Effector memory CD8-positive, alpha-beta T cell (primary cell): Measurements from ENCODE around the gene B4GALNT1.

Source experiments
- ATAC-seq: fragments of 150-1000 bp; cut with Tn5 transposase; replicated peaks from 2 replicates; pipeline ENCODE4 v1.10.0; 2021; ENCODE audit warnings: mild to moderate bottlenecking, moderate library complexity
- DNase-seq, 3 experiments: peaks; one replicate each; pipeline ENCODE4 v3.0.0; 2021
- H3K27ac Mint-ChIP-seq, 2 donors: one replicate each; pipeline ENCODE4 v1.8.0; 2022; ENCODE audit warnings: mild to moderate bottlenecking in 2 of 2, mixed read lengths in 2 of 2, moderate library complexity in 2 of 2
- H3K27me3 Mint-ChIP-seq, 2 donors: one replicate each; pipeline ENCODE4 v1.8.0; 2022; ENCODE audit warnings: mixed read lengths in 2 of 2
- H3K36me3 Mint-ChIP-seq: one replicate; pipeline ENCODE4 v1.8.0; 2022; ENCODE audit warnings: mild to moderate bottlenecking, moderate library complexity, mixed read lengths; ENCODE audit not compliant: insufficient read depth
- H3K4me1 Mint-ChIP-seq, 2 donors: one replicate each; pipeline ENCODE4 v1.8.0; 2022; ENCODE audit warnings: low read depth in 2 of 2, mixed read lengths in 2 of 2
- H3K4me3 Mint-ChIP-seq, 2 donors: one replicate each; pipeline ENCODE4 v1.8.0; 2022; ENCODE audit warnings: mild to moderate bottlenecking in 2 of 2, mixed read lengths in 2 of 2, moderate library complexity in 2 of 2
- H3K9me3 Mint-ChIP-seq, 2 donors: one replicate each; pipeline ENCODE4 v1.8.0; 2022; ENCODE audit warnings: mixed read lengths in 2 of 2

B4GALNT1 gene

DNA sequence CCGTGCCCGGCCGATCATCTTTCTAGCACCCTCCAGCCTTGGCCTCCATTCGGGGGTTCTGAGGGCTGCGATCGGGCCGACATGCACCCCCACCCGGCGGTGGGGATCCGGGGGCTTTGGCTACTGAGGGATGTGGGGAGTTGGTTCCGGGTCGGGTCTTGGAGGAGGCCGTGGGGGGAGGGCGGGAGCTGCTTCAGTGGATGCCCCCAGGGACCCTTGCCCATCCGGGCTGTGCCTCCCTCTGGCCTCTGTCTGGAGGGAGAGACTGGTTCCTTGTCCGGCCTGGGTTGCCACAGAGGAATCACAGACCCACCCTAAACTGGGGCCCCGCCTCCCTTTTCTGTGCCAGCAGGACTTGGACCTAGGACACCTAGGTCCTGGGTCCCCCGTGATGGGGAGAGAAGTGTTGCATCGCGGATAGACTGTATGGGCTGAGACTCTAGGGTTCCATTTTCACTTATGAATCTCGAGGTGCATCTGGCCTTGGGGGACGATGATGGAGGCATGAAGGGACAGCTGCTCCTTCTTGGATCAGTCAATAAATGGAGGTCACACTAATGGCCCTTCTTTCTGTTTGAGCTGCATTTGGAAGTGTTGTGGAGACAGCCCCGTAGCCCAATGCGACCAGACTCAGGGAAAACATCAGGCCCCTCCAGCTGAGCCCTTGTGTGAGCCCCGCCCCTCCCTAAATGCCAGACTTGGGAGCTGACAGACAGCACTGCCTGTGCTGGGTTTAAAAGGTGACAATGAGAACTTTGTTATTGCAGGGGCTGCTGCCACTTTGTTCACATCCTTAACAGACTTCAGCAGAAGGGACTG, 27.8 kb downstream of the B4GALNT1 start:
- Mint-ChIP-seq H3K4me1 (peaks cover 21 to 29% of the 10 kb centered on the region in 2 donors), H3K27ac (peak overlapping the region; percentile 80 to 89), H3K36me3 (peaks cover 15% of the 10 kb centered on the region), H3K9me3 (no peaks in the 10 kb centered on the region), H3K4me3 (peak overlapping the region; percentile 81 to 82), H3K27me3 (peaks cover 0 to 1% of the 10 kb centered on the region in 2 donors)
- DNase-seq, result no peak
- peak; percentile 55 for ATAC-seq

DNA sequence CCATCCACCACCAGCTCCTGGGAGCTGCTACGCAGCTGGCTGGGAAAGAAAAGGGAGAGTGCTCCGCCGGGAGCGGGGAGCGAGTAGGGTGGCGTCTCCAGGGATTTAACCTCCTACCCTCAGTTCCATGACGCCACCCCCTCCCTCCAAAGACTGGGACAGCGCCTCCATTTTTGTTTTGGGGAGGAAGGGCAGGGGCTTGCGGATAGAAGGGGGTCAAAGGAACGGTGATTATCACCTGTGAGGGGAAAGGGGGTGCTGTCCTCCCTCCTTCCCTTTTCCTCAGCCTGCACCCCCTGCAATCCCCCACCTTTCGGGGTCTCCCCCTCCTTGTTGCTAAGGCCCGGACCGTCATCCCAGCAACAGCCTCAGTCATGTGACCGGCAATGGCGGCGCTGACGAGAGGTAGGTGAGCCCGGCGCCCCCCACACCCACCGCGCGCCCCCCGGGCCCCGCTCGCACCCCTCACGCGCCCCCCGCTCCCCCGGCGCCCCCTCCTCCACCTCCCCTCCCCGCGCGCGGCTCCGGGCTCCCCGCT, 28.5 kb downstream of the B4GALNT1 start, which contains the start of gene DTX3:
TSS of gene DTX3 (plus strand) at position 371 of the 538 bp plus-strand sequence. CDS start 1,694 bp downstream, outside the sequence.
- peaks cover 22% of the 10 kb centered on the region for H3K36me3 Mint-ChIP-seq

DNA sequence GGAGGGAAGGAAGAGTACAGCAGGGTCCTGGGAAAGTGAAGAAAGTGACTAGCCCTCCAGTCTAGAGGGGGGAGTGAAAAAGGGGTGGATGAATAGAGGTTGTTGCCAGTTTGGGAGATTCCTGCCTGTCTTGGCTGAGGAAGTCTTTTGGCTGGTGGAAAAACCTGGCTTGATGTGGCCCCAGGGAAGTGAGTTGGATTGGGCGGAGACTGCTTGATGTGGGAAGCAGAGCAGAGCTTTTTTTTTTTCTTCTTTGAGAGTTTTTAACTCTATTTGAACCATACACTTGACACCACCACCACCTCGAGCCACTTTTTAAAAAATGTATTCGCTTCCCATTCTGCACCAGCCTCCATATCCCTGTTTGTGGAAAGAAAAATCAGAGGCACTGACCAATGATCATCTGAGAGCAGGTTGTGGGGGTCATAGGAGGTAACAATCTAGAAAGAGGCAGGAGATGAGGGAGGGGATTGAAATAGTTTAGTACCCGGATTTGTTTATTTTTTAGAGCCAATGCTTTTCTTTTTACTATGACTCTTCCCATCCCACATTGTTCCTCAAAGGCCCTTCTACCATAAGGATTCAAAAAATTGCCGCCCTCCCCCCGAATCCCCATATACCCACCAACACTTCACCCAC, 29.1 kb downstream of the B4GALNT1 start:
- H3K27me3 Mint-ChIP-seq, result no peaks in the 10 kb centered on the region
- ATAC-seq, result no peak
- peak overlapping the region; percentile 84 to 89 for H3K27ac Mint-ChIP-seq
- H3K4me1 Mint-ChIP-seq, result peaks cover 21 to 28% of the 10 kb centered on the region in 2 donors
- H3K4me3 Mint-ChIP-seq, result peak overlapping the region; percentile 81 to 82
- no peak for DNase-seq
- peaks cover 27% of the 10 kb centered on the region for H3K36me3 Mint-ChIP-seq
- no peaks in the 10 kb centered on the region for H3K9me3 Mint-ChIP-seq

More for the DNA sequence above, 28.5 kb downstream of the B4GALNT1 start, which contains the start of gene DTX3:
- no peaks in the 10 kb centered on the region for H3K27me3 Mint-ChIP-seq
- ATAC-seq (peak; percentile 73), DNase-seq (peak in 1 of 3 experiments; percentile 21)
- peaks cover 21 to 28% of the 10 kb centered on the region in 2 donors for H3K4me1 Mint-ChIP-seq
- H3K9me3 Mint-ChIP-seq, result no peaks in the 10 kb centered on the region
- peak within 1 kb of the TSS; percentile 84 to 89 for H3K27ac Mint-ChIP-seq
- H3K4me3 Mint-ChIP-seq, result peak within 1 kb of the TSS; percentile 81 to 82

DNA sequence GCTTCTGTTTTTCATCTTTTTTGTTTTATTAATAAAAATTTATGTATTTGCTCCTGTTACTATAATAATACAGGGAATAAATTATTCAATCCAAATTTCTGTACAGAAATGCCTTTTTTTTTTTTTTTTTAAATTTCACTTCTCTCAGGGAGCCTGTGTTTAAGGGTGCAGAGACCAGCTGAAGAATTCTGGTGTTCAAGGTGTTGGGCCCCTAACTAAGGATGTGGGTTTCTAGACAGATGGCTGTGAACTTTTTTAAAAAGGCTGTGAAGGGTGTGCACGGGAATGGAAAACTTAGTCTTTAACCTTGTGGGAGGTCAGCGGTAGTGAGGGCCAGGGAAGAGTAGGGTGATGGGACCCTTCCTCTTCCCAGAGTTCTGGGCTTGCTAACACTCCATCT, 29.7 kb downstream of the B4GALNT1 start:
- peaks cover 33% of the 10 kb centered on the region for H3K36me3 Mint-ChIP-seq

DNA sequence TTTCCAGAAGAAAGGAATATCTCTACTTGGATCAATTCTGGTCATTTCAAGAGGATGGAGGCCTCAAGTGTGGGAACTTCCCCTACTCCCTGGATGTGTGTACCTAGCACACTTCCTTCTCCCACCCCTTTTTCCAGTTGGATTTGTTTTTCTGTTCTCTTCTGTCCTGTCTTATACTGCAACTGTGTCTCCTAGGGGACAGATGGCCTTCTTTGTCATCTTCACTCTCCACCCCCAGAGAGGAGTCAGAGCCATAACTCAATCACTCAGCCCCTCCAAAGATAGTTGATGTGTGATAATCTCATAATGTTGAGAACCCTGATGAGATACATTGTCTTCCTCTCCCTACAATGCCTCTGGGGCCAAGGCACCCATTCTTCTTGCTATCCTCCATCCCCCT, 30.5 kb downstream of the B4GALNT1 start:
- H3K27me3 Mint-ChIP-seq, result no peaks in the 10 kb centered on the region
- ATAC-seq (no peak), DNase-seq (no peak)
- H3K36me3 Mint-ChIP-seq, result peaks cover 40% of the 10 kb centered on the region
- peak overlapping the region; percentile 84 to 89 for H3K27ac Mint-ChIP-seq
- no peak overlapping the region for H3K4me3 Mint-ChIP-seq
- H3K9me3 Mint-ChIP-seq, result no peaks in the 10 kb centered on the region
- H3K4me1 Mint-ChIP-seq, result peaks cover 21 to 28% of the 10 kb centered on the region in 2 donors

More for the DNA sequence above, 29.7 kb downstream of the B4GALNT1 start:
- H3K9me3 Mint-ChIP-seq, result no peaks in the 10 kb centered on the region
- peak overlapping the region; percentile 81 to 82 for H3K4me3 Mint-ChIP-seq
- peaks cover 21 to 28% of the 10 kb centered on the region in 2 donors for H3K4me1 Mint-ChIP-seq
- no peaks in the 10 kb centered on the region for H3K27me3 Mint-ChIP-seq
- H3K27ac Mint-ChIP-seq, result peak overlapping the region; percentile 84 to 89
- no peak for DNase-seq
- ATAC-seq, result peak; percentile 71

DNA sequence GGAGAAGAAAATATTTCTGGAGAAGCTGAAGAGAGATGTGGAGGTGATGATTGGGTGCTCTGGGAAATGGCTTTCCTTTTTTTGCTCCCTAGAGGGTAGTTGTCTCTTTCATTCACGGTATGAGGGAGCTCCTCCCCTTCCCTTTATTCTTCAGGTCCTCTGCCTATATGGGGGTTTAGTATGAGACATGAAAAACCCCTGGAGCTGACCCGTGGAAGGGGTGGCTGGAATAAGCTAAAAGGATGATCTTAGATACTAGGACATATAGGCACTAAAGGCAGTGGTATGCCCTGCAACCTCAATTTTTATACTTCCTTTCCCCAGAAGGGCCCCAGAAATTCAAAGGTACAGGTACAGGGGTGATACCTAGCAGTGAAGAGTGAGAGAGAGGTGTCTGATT, 32.6 kb downstream of the B4GALNT1 start:
- Mint-ChIP-seq H3K27me3 (no peaks in the 10 kb centered on the region), H3K4me1 (peaks cover 18 to 24% of the 10 kb centered on the region in 2 donors), H3K4me3 (no peak overlapping the region), H3K36me3 (peaks cover 56% of the 10 kb centered on the region), H3K27ac (peak overlapping the region in 1 of 2 donors; percentile 65), H3K9me3 (no peaks in the 10 kb centered on the region)
- DNase-seq (no peak), ATAC-seq (no peak)

DNA sequence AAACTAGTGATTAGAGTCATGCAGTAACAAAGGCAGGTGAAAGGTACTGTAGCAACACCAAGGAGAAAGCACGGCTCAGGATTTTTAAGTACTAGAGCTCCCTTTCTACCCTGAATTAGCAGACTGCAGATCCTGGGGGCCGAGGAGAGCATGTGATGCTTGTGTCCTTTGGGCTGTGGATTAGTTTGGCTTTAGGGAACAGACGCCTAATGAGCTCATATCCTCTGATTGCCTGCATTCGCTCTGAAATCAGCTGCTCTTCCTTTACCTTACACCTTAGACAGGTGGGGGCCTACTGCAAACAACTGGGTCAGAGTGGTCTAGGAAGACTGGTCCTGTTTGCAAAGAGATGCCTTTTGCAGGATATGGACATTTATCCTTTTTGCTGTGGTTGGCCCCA, 39.8 kb downstream of the B4GALNT1 start:
- no peak for ATAC-seq
- no peak overlapping the region for H3K27ac Mint-ChIP-seq
- H3K36me3 Mint-ChIP-seq, result peaks cover 30% of the 10 kb centered on the region

DNA sequence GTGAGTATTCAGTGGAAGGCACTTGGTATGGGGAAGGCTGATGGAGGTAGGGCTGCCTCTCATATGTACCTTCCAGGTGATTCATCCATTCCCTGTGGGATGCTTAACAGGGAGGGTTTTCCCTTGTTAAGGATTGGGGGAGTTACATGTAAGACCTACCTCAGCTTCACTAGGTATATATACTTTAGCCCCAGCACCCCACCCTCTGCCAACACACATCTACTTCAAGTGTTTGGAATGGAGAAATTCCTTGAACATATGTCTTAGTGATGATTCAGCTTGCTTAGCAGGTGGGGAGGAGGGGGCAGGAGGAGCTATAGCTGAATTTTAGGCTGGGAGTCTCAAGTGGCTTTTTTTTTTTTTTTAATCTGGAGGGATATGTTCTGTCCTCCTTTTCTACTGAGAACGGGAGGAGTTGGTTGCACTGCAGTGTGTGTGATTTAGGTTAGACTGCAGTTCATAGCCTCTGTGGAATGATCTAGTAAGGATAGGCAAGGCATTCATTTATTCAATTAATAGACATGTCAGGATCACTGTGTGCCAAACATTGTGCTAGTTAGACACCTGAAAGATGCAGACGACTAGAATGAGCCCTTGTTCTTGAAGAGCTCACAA, 40.3 kb downstream of the B4GALNT1 start:
- no peaks in the 10 kb centered on the region for H3K27me3 Mint-ChIP-seq
- ATAC-seq, result no peak
- H3K4me1 Mint-ChIP-seq, result peaks cover 19 to 28% of the 10 kb centered on the region in 2 donors
- H3K36me3 Mint-ChIP-seq, result peaks cover 25% of the 10 kb centered on the region
- H3K9me3 Mint-ChIP-seq, result no peaks in the 10 kb centered on the region
- peak overlapping the region; percentile 81 to 85 for H3K27ac Mint-ChIP-seq
- H3K4me3 Mint-ChIP-seq, result peak overlapping the region; percentile 80 to 88
- no peak for DNase-seq

More for the DNA sequence above, 39.8 kb downstream of the B4GALNT1 start:
- Mint-ChIP-seq H3K4me1 (peaks cover 19 to 28% of the 10 kb centered on the region in 2 donors), H3K27me3 (no peaks in the 10 kb centered on the region), H3K4me3 (no peak overlapping the region), H3K9me3 (no peaks in the 10 kb centered on the region)
- DNase-seq, result no peak

DNA sequence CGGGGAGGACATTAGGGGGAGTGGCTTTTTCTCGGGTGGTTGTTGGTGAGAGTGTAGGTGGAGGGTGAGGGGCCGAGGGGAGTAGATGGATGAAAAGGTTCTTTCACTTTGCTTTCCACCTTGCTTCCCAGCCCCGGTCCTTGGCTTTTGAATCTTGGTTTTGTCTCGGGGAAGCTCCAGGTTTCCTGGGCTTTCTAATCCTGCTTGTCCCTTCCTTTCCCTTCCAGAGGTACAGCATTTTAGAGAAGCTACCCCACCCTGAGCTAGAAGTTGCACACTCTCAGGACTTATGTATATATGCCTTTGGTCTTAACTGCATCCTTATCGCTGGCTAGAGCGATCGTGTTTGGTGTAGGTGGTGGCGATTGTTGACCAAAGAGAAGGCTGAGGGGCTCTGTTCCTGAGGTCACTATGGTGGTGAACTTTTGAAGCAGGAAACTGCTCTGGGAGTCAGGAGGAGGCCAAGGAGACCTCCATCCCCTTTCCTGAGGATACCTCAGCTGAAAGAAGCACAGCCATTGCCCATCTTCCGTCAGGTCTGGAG, 41.1 kb downstream of the B4GALNT1 start:
- no peaks in the 10 kb centered on the region for H3K27me3 Mint-ChIP-seq
- ATAC-seq, result no peak

DNA sequence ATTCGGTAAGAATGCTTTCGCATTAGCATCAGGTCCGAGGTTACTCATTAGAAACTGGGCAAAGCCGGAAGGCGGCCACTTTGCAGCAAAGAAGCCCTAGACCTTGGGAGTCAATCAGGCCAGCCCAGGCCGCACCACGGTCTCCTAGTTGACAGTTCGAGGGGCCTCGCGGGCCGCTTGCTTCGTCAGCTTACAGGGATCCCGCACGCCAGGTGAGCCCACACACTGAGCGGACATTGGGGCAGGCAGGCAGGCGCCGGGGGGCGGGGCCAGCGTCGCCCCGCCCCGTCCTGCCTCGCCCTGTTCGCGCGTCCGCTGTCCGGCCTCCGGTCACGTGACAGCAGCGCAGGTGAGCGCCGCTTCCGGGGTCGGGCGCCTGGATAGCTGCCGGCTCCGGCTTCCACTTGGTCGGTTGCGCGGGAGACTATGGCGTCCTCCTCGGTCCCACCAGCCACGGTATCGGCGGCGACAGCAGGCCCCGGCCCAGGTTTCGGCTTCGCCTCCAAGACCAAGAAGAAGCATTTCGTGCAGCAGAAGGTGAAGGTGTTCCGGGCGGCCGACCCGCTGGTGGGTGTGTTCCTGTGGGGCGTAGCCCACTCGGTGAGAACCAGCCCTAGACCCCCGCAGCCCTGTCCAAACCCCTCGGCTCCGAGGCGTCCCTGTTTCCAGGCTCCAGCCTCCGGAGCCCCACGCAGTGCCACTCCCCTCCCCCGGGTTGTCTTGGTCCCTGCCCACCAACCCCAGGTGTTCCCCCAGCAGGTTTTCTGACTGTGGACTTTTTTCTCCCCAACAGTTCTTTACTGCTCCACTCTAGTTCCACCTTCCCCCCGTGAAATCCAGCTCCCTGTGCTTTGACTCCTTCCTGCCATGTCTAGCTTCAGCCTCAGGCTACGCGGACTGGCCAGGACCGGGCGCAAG, 41.9 kb downstream of the B4GALNT1 start, which contains the start of gene PIP4K2C:
TSS of gene PIP4K2C (plus strand) at position 329 of the 918 bp plus-strand sequence. CDS start at position 427, 98 bp downstream.
- Mint-ChIP-seq H3K27ac (peak within 1 kb of the TSS; percentile 81 to 85), H3K27me3 (no peaks in the 10 kb centered on the region), H3K36me3 (peaks cover 16% of the 10 kb centered on the region), H3K9me3 (no peaks in the 10 kb centered on the region), H3K4me1 (peaks cover 19 to 28% of the 10 kb centered on the region in 2 donors), H3K4me3 (peak within 1 kb of the TSS; percentile 80 to 88)
- peak; percentile 48 to 63 (median 59) for DNase-seq
- peak; percentile 85 for ATAC-seq

More for the DNA sequence above, 41.1 kb downstream of the B4GALNT1 start:
- Mint-ChIP-seq H3K27ac (peak overlapping the region; percentile 81 to 85), H3K4me1 (peaks cover 19 to 28% of the 10 kb centered on the region in 2 donors), H3K36me3 (peaks cover 21% of the 10 kb centered on the region), H3K9me3 (no peaks in the 10 kb centered on the region), H3K4me3 (peak overlapping the region; percentile 80 to 88)
- no peak for DNase-seq

DNA sequence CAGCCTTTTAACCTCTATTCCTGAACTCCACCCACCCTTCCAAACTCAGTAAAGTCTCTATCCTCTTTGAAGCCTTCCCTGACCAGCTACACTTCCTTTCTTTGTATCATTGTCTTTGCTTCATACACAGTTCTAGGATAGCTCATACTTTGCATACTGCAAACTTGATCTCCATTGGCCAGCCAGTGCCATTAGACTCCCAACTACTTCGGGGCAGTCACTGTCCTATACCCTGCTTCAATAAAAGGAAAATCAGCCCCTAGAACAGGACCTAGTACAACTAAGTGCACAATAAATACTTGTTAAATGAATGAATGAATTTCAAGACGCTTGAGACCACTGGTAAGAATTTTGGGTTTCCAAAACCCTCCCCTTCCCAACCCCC, 42.5 kb downstream of the B4GALNT1 start:
- H3K27me3 Mint-ChIP-seq, result no peaks in the 10 kb centered on the region
- no peaks in the 10 kb centered on the region for H3K9me3 Mint-ChIP-seq
- no peak for ATAC-seq

More for the DNA sequence above, 42.5 kb downstream of the B4GALNT1 start:
- no peak for DNase-seq
- peaks cover 19 to 28% of the 10 kb centered on the region in 2 donors for H3K4me1 Mint-ChIP-seq
- H3K4me3 Mint-ChIP-seq, result peak overlapping the region; percentile 80 to 88
- peaks cover 10% of the 10 kb centered on the region for H3K36me3 Mint-ChIP-seq
- H3K27ac Mint-ChIP-seq, result peak overlapping the region; percentile 81 to 85
